IPS-15b (cell line): ENCODE results near the gene CPA4.

Experiments
- H3K27me3 ChIP-seq: one replicate; pipeline ENCODE4 v1.6.1; 2013; ENCODE audit warnings: low read length; ENCODE audit not compliant: control insufficient read depth, insufficient read depth
- H3K36me3 ChIP-seq: one replicate; pipeline ENCODE4 v1.6.1; 2013; ENCODE audit warnings: low read length; ENCODE audit not compliant: control insufficient read depth, insufficient read depth
- H3K4me1 ChIP-seq: one replicate; pipeline ENCODE4 v1.6.1; 2013; ENCODE audit warnings: mild to moderate bottlenecking, low read length; ENCODE audit not compliant: control insufficient read depth, insufficient read depth
- H3K4me3 ChIP-seq: one replicate; pipeline ENCODE4 v1.5.1; 2013; ENCODE audit warnings: low read depth, low read length
- H3K9ac ChIP-seq: one replicate; pipeline ENCODE4 v1.6.1; 2013; ENCODE audit warnings: low read depth, mild to moderate bottlenecking, low read length
- H3K9me3 ChIP-seq: one replicate; pipeline ENCODE4 v1.6.1; 2013; ENCODE audit warnings: mild to moderate bottlenecking, low read length; ENCODE audit not compliant: control insufficient read depth, insufficient read depth

The CPA4 gene

DNA sequence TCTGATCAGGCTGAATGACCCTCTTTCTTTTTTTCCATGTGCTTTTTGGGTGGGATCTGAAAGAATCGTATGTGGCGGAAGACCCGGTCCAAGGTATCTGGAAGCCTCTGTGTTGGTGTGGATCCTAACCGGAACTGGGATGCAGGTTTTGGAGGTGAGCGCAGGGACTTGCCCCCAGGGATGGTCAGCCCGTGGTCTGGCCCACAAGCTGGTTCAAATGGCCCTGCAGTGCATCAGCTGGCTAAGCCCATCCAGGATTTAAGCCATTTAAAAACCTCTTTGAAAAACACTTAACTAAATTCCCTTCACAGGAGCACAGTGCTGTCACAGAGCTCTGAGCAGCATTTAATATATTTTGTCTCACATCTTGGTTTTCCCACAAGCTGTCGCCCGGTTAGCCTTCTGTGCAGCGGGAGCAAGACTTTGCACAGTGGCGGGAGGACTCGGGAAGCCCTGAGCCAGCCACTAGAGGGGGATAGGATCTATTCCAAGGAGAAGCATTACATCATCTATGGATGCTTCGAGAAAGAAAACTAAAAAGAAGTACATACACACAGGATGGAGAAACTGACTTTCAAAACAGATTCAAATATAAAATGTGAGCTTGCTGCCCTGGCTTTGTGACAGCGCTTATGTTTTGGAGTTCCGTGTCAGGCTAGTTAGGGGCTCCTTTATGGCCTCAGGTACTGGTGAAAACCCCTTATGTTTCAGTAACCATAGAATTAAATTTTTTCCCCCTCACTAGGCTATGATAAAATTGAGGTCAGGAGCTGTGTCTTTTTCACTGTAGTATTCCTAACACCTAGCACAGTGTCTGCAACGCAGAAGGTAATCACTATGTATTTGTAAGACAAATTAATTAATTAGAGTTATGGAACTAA, 15.0 kb upstream of the CPA4 start:
- Histone ChIP-seq H3K36me3 (no peaks in the 10 kb centered on the region), H3K27me3 (no peaks in the 10 kb centered on the region), H3K9me3 (no peaks in the 10 kb centered on the region), H3K4me3 (no peak overlapping the region), H3K9ac (no peak overlapping the region), H3K4me1 (peaks cover 23% of the 10 kb centered on the region)

DNA sequence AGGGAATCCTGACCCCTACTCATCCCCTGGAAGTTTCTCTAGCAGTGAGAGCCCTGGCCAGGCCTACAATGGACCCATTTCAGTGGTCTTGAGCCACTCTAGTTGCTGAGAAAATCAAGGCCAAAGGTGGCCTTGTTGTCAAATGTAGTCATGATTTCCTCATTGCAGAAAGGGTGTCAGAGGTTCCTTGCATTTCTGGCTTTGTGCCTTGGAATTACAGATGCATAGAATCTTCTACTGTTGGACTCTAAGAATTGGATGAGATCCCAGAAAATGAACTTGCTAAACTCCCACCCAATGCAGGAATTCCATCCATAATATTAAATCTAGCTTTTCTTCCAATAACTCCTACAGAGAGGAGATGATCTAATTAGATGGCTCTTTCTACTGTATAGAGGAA, 14.1 kb upstream of the CPA4 start:
- Histone ChIP-seq H3K4me3 (no peak overlapping the region), H3K36me3 (no peaks in the 10 kb centered on the region), H3K9ac (no peak overlapping the region), H3K4me1 (peaks cover 19% of the 10 kb centered on the region), H3K27me3 (no peaks in the 10 kb centered on the region), H3K9me3 (no peaks in the 10 kb centered on the region)

DNA sequence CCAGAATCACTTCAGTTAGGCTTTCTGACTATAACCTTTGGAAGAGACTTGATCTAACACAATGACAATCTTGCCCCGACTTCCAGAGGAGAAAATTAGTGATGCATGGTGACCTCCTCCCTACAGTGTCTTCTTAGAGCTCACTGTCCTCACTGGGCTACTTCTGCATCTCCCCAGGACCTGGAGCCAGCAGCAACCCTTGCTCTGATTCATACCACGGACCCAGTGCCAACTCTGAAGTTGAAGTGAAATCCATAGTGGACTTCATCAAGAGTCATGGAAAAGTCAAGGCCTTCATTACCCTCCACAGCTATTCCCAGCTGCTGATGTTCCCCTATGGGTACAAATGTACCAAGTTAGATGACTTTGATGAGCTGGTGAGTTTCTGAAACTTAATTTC, 13.7 kb upstream of the CPA4 start:
- Histone ChIP-seq H3K36me3 (no peaks in the 10 kb centered on the region), H3K4me3 (no peak overlapping the region), H3K4me1 (peaks cover 14% of the 10 kb centered on the region), H3K9ac (no peak overlapping the region), H3K9me3 (no peaks in the 10 kb centered on the region), H3K27me3 (no peaks in the 10 kb centered on the region)

DNA sequence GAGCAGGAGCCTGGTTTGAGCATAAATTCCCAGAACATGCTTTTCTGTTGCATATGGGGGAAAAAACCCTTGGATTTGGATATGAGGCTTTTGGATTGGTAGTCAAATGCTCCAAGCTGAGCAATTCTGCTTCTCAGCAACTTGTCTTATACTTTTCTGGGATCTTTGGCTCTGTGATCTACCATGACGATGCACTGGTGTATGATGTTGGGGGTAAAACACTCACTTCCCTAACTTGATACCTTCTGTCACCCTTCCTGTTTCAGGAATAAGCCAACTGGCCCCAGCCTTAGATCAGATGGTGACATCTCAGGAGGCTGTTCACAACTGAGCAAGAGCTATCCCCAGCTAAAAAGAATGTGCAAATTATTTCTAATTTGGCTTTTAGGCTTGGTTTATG, 13.1 kb upstream of the CPA4 start:
- H3K9me3 ChIP-seq: no peaks in the 10 kb centered on the region
- H3K36me3 ChIP-seq: no peaks in the 10 kb centered on the region
- no peak overlapping the region for H3K9ac ChIP-seq
- H3K27me3 ChIP-seq: no peaks in the 10 kb centered on the region
- peaks cover 10% of the 10 kb centered on the region for H3K4me1 ChIP-seq
- no peak overlapping the region for H3K4me3 ChIP-seq

DNA sequence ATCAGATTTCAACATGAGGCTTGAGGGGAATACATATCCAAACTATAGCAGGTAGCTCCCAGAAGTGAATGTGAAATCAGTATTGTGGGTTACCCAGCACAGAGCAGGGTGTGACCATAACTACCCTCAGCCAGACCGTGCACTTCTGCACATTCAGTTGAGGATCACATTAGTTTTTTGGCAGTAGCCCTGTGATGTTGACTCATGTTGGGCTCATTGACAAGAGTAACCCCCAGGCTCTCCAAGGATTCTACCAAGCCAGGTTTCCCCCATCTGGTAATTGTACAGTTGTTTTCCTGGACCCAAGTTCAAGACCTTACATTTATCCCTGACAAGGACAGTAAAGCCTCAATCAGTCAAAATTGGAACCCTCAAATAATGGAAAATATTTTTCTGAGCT, 11.7 kb upstream of the CPA4 start:
- Histone ChIP-seq H3K4me1 (no peaks in the 10 kb centered on the region), H3K36me3 (no peaks in the 10 kb centered on the region)

DNA sequence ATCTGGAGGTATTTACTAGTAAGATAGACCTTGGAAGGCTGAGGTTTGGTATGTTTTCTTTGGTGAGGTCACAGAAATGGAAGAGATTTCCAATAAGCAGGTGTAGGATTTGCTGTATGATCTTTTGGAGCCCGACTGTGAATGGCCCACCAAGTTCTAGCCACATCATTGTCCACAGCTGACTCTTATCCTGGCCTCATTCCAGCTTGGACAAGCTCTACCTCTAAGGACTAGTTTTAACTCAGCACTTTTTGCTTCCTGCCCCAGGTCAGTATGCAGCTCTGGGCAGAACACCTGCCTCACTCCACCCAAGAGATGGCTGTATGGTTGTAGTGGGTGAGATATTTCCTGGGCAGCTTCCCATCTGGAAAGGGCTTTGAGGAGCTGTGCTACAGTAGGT, 6.1 kb upstream of the CPA4 start:
- Histone ChIP-seq H3K9me3 (no peaks in the 10 kb centered on the region), H3K4me1 (no peaks in the 10 kb centered on the region), H3K9ac (no peak overlapping the region), H3K27me3 (no peaks in the 10 kb centered on the region), H3K4me3 (no peak overlapping the region), H3K36me3 (no peaks in the 10 kb centered on the region)

More for the DNA sequence above, 11.7 kb upstream of the CPA4 start:
- H3K9me3 ChIP-seq: no peaks in the 10 kb centered on the region
- no peak overlapping the region for H3K9ac ChIP-seq
- H3K4me3 ChIP-seq: no peak overlapping the region
- H3K27me3 ChIP-seq: no peaks in the 10 kb centered on the region

- Histone ChIP-seq H3K4me3 (no peak overlapping the region), H3K36me3 (no peaks in the 10 kb centered on the region), H3K4me1 (no peaks in the 10 kb centered on the region), H3K9me3 (no peaks in the 10 kb centered on the region), H3K9ac (no peak overlapping the region), H3K27me3 (no peaks in the 10 kb centered on the region)
Observed at GRCh38 chr7:130288168-130288567, 4.8 kb upstream of the CPA4 start.

GRCh38 chr7:130288829-130289228, 4.1 kb upstream of the CPA4 start:
- H3K4me3 ChIP-seq: no peak overlapping the region
- no peaks in the 10 kb centered on the region for H3K4me1 ChIP-seq
- H3K27me3 ChIP-seq: no peaks in the 10 kb centered on the region
- no peaks in the 10 kb centered on the region for H3K9me3 ChIP-seq
- H3K9ac ChIP-seq: no peak overlapping the region
- no peaks in the 10 kb centered on the region for H3K36me3 ChIP-seq

- Histone ChIP-seq H3K27me3 (no peaks in the 10 kb centered on the region), H3K9ac (no peak overlapping the region), H3K9me3 (no peaks in the 10 kb centered on the region), H3K36me3 (no peaks in the 10 kb centered on the region), H3K4me3 (no peak overlapping the region), H3K4me1 (no peaks in the 10 kb centered on the region)
Observed at GRCh38 chr7:130289478-130289877, 3.5 kb upstream of the CPA4 start.

GRCh38 chr7:130290745-130291144, 2.2 kb upstream of the CPA4 start:
- Histone ChIP-seq H3K9ac (no peak overlapping the region), H3K9me3 (no peaks in the 10 kb centered on the region), H3K36me3 (no peaks in the 10 kb centered on the region), H3K4me1 (no peaks in the 10 kb centered on the region), H3K4me3 (no peak overlapping the region), H3K27me3 (no peaks in the 10 kb centered on the region)

DNA sequence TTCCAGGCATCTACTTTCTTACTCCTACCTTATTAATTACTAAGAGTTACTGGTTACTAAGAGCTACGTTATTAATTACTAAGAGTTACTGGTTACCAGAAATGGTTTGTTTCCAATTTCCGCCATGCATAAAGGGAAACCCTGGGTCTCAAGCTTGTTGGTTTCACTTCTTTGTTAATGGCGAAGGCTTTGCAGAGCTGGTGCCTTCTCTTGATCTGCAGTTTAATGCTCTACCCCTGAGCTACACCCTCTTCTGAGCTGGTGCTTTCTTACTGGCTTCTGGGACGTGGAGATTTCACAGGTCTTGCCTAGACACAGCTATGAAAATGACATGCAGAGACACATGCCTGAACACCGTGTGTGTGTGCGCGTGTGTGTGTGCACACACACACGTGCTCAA, 560 bp downstream of the CPA4 start:
- no peaks in the 10 kb centered on the region for H3K36me3 ChIP-seq
- H3K4me3 ChIP-seq: no peak overlapping the region
- no peaks in the 10 kb centered on the region for H3K27me3 ChIP-seq
- H3K9me3 ChIP-seq: no peaks in the 10 kb centered on the region
- no peaks in the 10 kb centered on the region for H3K4me1 ChIP-seq
- no peak overlapping the region for H3K9ac ChIP-seq

- Histone ChIP-seq H3K4me1 (no peaks in the 10 kb centered on the region), H3K9me3 (no peaks in the 10 kb centered on the region), H3K27me3 (no peaks in the 10 kb centered on the region), H3K36me3 (no peaks in the 10 kb centered on the region), H3K4me3 (no peak overlapping the region), H3K9ac (no peak overlapping the region)
Observed at GRCh38 chr7:130294314-130294713, 1.4 kb downstream of the CPA4 start.
